DND-41 (cell line): ENCODE measurements around the gene COX7B2.

Source experiments
- ATAC-seq: fragments of 200-7000 bp; cut with Tn5 transposase; 3 replicates; pipeline ENCODE4 v1.9.1; 2021; ENCODE audit warnings: low read depth; ENCODE audit not compliant: insufficient read depth
- DNase-seq: peaks from one replicate; pipeline ENCODE4 v3.0.0-alpha.2; 2020
- H2AFZ ChIP-seq: 2 replicates; pipeline ENCODE4 v1.6.0; 2012; ENCODE audit warnings: low read depth, low read length
- H3K27ac ChIP-seq: 2 replicates; pipeline ENCODE4 v1.5.1; 2012; ENCODE audit warnings: low read length, inconsistent platforms
- H3K27me3 ChIP-seq: fragments of 200-600 bp; sonication (generic); 2 replicates; pipeline ENCODE4 v1.6.0; 2012; ENCODE audit warnings: low read length, mild to moderate bottlenecking, inconsistent platforms; ENCODE audit not compliant: insufficient read depth, poor library complexity
- H3K36me3 ChIP-seq: 2 replicates; pipeline ENCODE4 v1.5.1; 2012; ENCODE audit warnings: low read length, inconsistent platforms; ENCODE audit not compliant: insufficient read depth
- H3K4me1 ChIP-seq: 2 replicates; pipeline ENCODE4 v1.5.1; 2012; ENCODE audit warnings: mild to moderate bottlenecking, low read length; ENCODE audit not compliant: insufficient read depth
- H3K4me2 ChIP-seq: 2 replicates; pipeline ENCODE4 v1.6.0; 2012; ENCODE audit warnings: mild to moderate bottlenecking, moderate library complexity, low read length, inconsistent platforms; ENCODE audit not compliant: insufficient read depth
- H3K4me3 ChIP-seq, 2 experiments: fragments of 200-600 bp in 1 of 2; shearing (Covaris generic) in 1 of 2; 2 replicates each; pipeline ENCODE4 v1.5.1; 2012 to 2016; ENCODE audit warnings: inconsistent platforms in 2 of 2, low read length in 2 of 2, mild to moderate bottlenecking in 2 of 2, low read depth in 1 of 2, moderate library complexity in 1 of 2
- H3K79me2 ChIP-seq: 2 replicates; pipeline ENCODE4 v1.6.0; 2012; ENCODE audit warnings: low read length, inconsistent platforms; ENCODE audit not compliant: insufficient read depth
- H3K9ac ChIP-seq: 2 replicates; pipeline ENCODE4 v1.6.0; 2012; ENCODE audit warnings: low read depth, mild to moderate bottlenecking, inconsistent platforms, low read length, moderate library complexity
- H3K9me3 ChIP-seq: 2 replicates; pipeline ENCODE4 v1.5.1; 2012; ENCODE audit warnings: low read length, moderate library complexity, mild to moderate bottlenecking, inconsistent platforms; ENCODE audit not compliant: insufficient read depth, severe bottlenecking
- H4K20me1 ChIP-seq: 2 replicates; pipeline ENCODE4 v1.6.0; 2012; ENCODE audit warnings: low read length; ENCODE audit not compliant: insufficient read depth
- CTCF ChIP-seq: IDR thresholded peaks from 2 replicates; pipeline ENCODE4 v1.5.1; 2012; ENCODE audit warnings: borderline replicate concordance, low read length, moderate library complexity, mild to moderate bottlenecking; ENCODE audit not compliant: poor library complexity, severe bottlenecking; ENCODE audit errors: extremely low read depth
- EZH2 ChIP-seq: IDR thresholded peaks from 3 replicates; pipeline ENCODE4 v1.6.1; 2012; ENCODE audit warnings: borderline replicate concordance, low read depth, mild to moderate bottlenecking, moderate library complexity, low read length, inconsistent platforms; ENCODE audit not compliant: severe bottlenecking

The COX7B2 gene

DNA sequence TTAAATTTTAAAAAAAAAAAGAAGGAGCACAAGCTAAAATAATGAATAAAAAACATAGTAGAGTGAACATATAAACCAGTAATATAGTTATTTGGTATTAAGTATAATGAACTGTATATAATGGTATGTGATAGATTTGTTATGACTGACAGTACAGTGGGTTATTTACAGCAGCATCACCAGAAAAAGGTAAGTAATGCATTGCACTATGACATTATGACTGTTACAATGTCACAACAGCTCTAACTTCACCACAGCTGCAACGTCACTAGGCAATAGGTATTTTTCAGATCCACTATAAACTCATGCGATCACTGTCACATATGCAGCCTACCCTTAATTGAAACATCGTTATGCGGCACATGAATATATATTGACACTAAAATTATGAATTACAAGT is 72.5 kb downstream of the COX7B2 start:
- Histone ChIP-seq H3K9ac (no peak overlapping the region), H3K4me3 (no peak overlapping the region), H2AFZ (no peak overlapping the region), H3K27ac (no peak overlapping the region), H3K4me2 (no peak overlapping the region), H3K36me3 (no peaks in the 10 kb centered on the region), H3K27me3 (no peaks in the 10 kb centered on the region), H4K20me1 (no peaks in the 10 kb centered on the region), H3K9me3 (no peaks in the 10 kb centered on the region), H3K79me2 (no peaks in the 10 kb centered on the region), H3K4me1 (no peaks in the 10 kb centered on the region)
- TF ChIP-seq EZH2 (no peak), CTCF (no peak)
- no peak for DNase-seq
- no peak for ATAC-seq

DNA sequence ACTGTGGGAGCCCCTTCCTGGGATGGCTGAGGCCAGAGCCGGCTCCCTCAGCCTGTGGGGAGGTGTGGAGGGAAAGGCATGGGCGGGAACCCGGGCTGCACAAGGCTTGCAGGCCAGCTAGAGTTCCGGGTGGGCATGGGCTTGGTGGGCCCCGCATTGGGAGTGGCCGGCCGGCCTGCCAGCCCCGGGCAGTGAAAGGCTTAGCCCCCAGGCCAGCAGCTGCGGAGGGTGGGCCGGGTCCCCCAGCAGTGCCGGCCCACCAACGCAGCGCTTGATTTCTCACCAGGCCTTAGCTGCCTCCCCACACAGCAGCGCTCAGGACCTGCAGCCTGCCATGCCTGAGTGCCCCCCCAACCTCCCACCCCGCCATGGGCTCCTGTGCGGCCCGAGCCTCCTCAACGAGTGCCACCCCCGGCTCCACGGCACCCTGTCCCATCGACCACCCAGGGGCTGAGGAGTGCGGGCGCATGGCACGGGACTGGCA is 78.0 kb downstream of the COX7B2 start:
- Histone ChIP-seq H3K79me2 (no peaks in the 10 kb centered on the region), H3K4me2 (no peak overlapping the region), H3K9ac (no peak overlapping the region), H3K36me3 (no peaks in the 10 kb centered on the region), H2AFZ (no peak overlapping the region), H3K27me3 (no peaks in the 10 kb centered on the region), H3K27ac (no peak overlapping the region), H3K4me1 (no peaks in the 10 kb centered on the region), H4K20me1 (no peaks in the 10 kb centered on the region), H3K4me3 (no peak overlapping the region), H3K9me3 (no peaks in the 10 kb centered on the region)
- TF ChIP-seq CTCF = no peak
- no peak for TF ChIP-seq EZH2
- ATAC-seq (no peak), DNase-seq (no peak)

DNA sequence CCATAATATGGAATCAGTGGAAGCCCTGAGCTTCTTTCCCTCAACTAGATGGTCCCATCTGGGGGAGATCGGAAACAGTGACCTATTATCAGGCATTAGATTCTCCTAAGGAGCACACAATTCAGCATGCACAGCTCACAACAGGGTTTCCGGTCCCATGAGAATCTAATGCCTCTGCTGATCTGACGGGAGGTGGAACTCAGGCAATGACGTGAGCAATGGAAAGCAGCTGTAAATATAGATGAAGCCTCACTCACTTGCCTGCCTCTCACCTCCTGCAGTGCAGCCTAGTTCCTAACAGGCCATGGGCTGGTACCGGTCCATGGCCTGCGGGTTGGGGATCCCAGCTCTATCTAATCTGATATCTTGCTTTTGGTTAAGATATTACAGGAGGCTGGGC is 88.9 kb downstream of the COX7B2 start:
- Histone ChIP-seq H3K27ac (no peak overlapping the region), H3K27me3 (no peaks in the 10 kb centered on the region), H3K9me3 (no peaks in the 10 kb centered on the region), H2AFZ (no peak overlapping the region), H3K4me2 (no peak overlapping the region), H3K9ac (no peak overlapping the region), H3K36me3 (no peaks in the 10 kb centered on the region), H4K20me1 (no peaks in the 10 kb centered on the region), H3K4me1 (no peaks in the 10 kb centered on the region), H3K79me2 (no peaks in the 10 kb centered on the region), H3K4me3 (no peak overlapping the region)
- TF ChIP-seq CTCF = no peak
- no peak for TF ChIP-seq EZH2
- no peak for ATAC-seq
- no peak for DNase-seq

DNA sequence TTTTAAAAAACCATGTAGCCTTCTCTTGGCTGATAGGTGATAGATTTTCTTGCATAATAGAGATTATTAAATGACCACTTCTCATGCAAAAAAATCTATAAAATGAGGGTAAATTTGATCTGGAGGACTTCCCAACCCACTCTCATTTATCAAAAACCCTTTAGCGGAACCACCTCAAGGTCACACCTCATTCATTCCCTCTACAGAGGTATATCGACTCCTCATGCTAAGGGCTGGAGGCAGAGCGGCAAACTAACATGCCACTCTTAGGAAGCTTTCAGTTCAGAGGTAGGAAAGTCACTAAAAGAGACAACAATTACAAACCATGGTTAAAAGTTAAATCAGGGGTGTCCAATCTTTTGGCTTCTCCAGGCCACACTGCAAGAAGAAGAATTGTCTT is 90.0 kb downstream of the COX7B2 start:
- Histone ChIP-seq H2AFZ (no peak overlapping the region), H4K20me1 (no peaks in the 10 kb centered on the region), H3K4me1 (no peaks in the 10 kb centered on the region), H3K4me3 (no peak overlapping the region), H3K9me3 (no peaks in the 10 kb centered on the region), H3K36me3 (no peaks in the 10 kb centered on the region), H3K79me2 (no peaks in the 10 kb centered on the region), H3K27ac (no peak overlapping the region), H3K27me3 (no peaks in the 10 kb centered on the region), H3K9ac (no peak overlapping the region), H3K4me2 (no peak overlapping the region)
- TF ChIP-seq EZH2 (no peak), CTCF (no peak)
- no peak for ATAC-seq
- DNase-seq = no peak
